NCI-H2196 (cell line): ENCODE data around the gene TOX2.
"Not testable (repeated sequence)": the region's sequence is repeated elsewhere in the genome, so short reads cannot be mapped to it uniquely, and the experiment has no call there.

ENCODE experiments used
- DNase-seq: peaks from one replicate; lab custom pipeline; 2025; ENCODE audit not compliant: unreplicated experiment; lab: John Stamatoyannopoulos, UW

Gene TOX2

DNA sequence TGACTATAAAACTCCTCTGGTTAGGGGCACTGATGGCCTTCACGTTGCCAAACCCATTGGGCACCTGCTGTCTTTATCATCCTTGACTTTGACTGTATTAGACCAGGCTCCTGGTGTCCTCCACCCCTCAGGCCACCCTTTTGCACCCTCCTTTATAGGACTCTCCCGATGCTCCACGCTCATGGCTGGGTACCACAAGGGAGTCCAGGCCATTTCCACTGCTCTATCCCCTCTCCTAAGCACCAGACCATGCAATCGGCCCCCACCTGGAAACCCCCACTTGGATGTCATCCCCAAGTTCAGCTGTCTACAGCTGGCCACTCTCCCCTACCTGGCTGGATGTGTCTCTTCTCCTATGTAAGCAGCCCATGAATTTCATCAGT, 115.2 kb downstream of the TOX2 start:
- DNase-seq, result no peak

DNA sequence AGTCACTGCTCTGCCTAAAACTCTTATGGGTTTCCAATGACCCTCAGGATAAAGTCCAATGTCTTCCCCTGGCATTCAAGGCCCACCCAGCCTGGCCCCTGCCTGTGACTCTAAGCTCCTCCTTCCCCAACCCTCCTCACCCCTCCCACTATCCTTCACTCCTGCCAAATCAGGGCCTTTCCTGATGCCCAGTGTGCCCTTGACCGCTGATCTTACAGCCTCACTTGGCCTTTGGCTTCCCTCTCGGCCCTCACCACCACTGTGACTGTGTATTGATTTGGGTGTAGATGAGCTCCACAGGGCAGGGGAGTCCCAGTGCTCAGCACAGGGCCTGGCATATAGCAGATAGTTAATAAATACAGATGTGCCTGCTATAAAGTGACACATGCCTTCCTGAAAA, 115.7 kb downstream of the TOX2 start:
- no peak for DNase-seq

DNA sequence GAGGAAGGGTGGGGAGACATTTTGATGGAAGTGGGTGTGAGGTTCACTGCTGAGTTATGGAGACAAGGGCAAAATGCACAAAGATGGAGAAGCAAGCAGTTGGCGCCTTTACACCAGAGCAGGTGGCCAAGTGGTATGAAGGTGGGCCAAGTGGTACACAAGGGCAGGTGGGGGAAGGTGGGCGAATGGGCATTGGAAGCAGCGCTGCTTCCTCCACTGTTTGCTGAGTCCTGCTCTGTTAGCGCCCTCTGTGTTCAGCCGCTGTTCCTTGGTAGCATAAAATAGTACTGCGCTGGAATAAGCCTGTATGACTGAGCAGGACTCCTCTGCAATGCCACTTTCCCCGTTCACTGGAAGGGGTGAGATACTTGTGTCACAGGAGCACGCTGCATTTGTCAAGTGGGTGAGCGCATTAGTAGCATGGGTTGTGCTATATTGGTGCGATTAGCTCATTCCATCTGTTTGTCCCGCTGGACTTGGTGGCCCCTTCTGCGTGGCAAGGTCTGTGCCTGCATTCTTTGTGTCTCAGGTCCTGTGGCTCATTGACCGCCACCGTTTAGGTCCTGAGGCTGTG, 116.4 kb downstream of the TOX2 start:
- no peak for DNase-seq

DNA sequence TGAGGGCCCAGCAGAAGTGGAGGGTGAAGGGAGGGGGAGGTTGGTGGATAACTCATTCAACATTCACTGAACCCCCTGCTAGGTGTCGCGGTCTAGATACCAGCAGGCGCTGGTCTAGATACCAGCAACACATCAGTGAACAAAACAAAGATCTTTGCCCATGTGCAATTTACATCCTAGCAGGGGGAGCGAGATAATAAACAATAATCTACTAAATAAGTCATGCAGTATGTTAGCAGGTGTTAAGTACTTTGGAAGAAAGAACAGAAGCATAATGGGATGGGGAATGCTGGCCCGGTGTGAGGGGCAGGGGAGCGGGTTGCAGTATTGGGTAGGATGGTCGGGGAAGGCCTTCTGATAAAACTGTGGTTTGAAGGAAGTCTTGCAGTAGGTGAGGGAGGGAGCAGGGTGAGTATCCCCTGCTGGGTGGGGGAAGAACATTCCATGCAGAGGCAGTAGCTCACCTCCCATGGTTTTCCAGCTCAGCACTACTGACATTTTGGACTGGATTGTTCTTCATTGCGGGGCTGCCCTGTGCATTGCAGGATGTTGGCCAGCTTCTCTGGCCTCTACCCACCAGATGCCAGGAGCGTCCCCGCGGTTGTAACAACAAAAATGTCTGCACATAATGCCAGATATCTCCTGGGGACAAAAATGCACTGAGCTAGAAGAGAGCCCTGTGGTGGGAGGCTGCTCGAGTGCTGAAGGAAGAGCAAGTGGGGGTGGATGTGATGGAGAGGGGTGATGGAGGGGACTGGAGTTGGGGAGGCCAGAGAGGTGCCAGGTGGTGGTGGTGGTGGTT, 117.3 kb downstream of the TOX2 start:
- DNase-seq, result no peak

DNA sequence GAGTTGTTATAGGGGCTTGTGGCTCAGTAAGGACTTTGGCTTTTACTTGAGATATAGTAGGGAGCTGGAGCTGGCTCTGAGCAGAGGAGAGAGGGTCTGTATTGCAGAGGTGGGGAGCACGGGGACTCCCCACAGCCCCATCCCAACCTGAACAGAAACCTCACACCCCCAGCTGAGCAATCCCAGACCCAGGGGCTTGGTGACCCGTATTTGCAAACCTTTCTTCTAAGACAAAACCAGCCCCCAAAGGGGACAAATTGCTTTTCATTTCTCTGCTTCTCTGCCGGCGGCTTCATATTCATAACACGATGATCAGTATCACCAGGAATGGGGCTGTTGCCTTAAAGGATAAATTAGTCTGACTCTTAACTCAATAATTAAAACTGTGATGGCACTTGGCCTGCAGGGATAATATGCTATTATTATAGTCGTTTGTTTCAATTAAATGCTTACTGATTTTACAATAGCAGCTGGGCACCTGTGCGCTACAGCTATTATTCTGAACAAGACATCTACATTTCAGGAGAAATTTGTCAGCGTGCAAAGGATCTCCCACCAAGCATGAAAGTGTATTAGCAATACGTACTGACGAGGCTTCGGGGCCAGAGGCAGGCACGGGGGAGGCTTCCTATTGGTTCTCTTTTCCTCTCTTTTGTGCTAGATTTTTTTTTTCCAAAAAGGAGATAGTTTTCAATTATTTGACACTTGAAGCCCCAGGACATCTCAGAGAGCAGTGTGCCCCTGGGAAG, 118.1 kb downstream of the TOX2 start:
- DNase-seq, result no peak

DNA sequence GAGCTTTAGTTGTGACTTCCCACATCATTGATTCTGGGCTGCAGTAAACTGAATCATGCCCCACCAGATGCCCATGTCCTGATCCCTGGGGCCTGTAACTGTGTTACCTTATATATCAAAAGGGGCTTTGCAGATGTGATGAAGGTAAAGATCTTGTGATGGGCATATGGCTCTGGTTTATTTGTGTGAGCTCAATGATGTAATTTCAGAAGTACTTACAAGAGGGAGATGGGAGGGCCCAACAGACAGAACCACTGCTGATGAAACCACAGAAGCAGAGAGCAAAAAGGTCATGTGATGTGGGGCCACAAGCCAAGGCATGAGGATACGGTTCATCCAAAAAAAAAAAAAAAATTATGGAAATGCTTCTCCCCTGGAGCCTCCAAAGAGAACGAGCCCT, 118.7 kb downstream of the TOX2 start:
- no peak for DNase-seq

DNA sequence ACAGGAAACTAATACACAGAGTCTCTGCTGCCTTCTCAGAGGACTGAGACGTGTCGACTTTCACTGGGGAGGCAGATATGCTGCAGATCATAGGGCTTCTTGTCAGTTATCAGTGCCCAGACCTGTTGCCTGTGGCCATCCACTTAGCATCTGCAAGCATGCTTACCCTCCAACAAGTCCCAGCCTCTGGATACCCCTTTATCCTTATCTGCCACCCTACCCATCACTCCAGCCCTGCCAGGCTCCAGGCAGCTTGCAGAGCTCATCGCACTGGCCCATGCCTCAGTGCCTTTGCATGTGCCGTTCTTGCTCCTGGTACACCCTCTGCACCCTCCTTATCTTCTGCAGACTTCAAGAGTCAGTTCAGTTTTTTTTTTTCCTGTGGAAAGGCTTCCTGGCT, 119.2 kb downstream of the TOX2 start:
- no peak for DNase-seq

DNA sequence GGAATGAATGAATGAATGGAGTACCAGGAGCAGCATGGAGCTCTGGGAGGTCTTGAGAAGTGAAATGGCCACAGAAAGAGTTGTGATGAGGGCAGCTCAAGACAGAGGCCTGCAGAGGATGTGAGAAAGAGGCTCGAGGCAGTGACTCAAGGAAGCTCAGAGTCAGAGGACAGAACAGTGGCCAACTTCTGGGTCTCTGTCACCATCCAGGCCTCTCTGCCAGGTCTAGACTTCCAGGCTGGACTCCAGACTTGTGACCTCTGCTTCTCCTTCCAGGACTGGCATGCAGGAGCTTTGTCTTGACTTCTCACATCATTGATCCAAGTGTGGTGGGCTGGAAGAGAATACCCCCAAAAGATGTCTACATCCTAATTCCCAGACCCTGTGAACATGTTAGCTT, 119.8 kb downstream of the TOX2 start:
- no peak for DNase-seq

DNA sequence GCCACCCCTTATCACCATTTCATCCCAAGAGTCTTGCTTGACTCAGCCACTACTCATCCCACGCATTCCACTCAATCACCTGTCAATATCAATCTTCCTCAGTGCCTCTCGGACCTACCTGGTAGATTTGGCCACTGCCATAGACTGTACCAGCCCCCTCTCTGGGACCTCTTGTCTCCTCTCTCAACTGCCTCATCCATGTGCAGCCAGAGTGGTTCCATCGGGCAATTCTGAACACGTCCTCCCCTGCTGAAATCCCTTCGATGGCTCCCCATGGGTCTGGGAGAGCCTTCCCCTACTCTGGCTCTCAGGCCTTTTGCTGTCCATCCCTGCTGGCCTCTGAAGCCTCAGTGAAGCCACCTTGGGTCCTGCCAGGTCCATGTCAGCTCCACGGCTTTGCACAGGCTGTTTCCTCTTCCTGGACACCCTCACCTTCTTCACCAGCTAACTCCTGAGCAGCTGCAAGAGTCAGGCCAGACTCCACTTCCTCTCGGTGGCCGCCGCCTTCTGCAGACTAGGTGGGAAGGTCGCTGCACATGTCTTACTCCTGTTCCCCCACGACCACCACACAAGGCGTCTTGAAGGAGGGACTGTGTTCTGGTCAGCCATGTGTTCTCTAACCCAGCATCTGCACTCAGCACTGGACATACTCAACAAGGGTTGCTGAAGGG, 120.4 kb downstream of the TOX2 start:
- no peak for DNase-seq

DNA sequence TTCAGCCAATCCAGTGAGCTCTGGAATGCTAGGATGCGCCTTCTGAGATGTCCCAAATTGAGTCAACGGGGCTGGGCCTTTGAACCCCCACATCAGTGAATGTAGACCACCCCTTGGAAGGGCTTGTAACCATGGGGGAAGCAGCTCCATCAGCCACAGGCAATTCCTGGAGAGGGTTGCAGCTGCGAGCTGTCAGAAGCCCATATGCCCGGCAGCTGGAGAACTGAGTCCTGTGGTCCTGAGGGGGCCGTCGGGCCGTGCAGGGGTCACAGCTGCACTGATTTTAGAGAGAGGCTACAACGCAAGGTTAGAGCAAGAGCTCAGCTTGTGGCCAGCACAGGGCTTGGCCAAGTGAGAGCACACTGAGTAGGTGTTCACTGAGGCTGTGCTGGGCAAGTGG, 121.3 kb downstream of the TOX2 start:
- no peak for DNase-seq

DNA sequence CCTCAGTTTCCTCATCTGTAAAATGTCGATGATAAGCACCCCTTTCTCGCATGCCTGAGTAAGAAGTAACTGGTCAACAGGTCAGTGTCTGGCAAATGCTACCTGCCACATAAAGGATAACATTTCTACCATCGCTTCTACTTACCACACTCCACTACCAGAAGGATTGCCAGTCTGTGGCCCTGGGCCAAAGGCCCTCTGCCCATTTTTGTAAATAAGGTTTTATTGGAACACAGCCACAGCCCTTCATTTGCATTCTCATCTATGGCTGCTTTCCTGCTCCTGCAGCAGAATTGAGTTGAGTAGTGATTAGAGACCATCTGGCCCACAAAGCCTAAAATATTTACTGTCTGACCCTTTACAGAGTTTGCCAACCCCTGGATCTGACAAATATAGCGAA, 121.8 kb downstream of the TOX2 start:
- DNase-seq, result peak; percentile 25

DNA sequence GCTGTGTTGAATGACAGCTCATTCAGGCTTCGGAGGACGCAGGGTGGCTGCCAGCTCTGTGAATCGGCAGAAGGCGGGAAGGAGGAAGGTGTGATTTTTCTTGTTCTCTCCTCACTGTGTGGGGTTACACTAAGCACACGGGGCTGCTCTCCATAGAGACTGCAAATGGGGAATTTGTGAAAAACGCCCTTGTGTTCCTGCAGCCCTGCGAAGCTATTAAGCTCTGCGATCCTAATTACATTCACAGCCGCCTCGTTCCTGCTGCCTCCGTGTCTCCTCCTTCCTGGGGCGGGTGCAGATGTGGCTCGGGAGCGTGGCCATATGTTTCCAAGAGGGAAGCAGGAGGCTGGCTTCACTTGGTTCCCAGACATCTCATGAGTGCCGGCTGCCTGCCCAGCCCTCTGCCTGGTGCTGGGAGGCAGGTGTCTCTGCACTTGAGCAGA, 124.0 kb downstream of the TOX2 start:
- DNase-seq, result no peak

DNA sequence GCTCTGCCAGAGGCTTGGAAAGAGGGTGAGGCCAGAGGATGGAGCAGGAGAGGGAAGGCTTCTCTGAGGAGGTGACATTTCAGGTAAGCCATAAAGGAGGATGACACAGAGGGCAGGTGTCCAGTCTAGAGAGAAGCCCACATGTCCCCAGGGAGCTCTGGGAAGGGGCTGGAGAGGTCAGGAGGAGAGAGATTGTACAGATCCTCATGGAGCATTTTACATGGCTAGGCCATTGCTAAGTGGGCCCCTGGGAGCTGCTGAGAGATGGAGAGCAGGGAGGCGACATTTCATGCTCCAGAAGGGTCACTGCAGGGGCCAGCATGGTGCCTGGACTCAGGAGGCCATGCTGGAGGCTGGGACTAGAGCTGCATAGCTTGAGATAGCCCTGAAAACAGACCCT, 124.5 kb downstream of the TOX2 start:
- DNase-seq, result no peak

DNA sequence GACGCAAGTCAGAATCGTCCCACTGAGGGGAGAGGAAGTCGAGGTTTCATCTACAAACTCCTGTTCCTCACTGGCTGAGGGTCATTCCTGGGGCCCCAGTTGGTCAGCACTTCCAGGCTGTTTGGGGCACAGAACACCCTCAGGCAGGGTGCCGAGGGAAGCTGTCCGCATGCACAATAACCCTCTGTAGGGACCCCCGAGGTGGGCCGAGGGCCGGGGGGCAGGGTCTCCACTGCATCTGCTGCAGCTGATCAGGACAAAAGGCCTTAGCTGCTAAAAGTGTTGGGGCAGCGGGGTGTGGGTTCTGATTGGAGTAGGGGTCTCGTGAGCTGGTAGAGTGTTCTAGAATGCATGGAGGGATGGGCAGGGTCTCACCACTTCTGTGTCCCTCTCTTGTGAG, 125.1 kb downstream of the TOX2 start:
- DNase-seq, result no peak

DNA sequence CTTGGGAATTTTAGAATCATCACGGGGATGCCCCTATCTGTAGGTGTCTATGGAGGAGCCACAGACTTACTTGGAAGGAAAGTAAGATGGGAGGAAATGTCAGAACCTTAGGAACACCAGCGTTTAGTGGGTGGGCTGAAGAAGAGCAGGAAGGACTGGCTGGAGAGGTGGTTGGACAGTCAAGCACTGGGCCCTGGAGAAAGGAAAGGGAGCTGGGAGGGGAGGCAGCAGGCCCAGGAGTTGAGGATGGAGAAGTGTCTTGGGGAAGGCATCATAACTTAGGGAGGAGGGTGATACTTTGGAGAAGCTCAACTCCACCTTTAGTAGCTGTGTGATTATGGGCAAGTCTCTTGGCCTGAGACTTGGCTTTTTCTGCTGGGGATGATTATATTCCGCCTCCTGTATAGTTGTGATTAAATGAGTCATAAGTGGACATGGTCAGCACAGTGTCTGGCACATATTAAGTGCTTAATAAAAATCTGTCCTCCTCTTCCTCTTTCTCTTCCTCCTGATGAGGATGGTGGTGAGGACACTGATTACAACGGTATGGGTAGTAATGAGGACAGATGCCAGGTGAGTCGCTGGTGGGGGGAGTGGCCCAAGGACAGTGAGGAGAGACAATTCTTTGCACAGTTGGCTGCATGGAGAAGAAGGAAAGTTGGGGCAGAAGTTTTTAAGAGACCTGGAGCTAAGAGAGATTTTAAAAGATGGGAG, 125.7 kb downstream of the TOX2 start:
- DNase-seq, result no peak

DNA sequence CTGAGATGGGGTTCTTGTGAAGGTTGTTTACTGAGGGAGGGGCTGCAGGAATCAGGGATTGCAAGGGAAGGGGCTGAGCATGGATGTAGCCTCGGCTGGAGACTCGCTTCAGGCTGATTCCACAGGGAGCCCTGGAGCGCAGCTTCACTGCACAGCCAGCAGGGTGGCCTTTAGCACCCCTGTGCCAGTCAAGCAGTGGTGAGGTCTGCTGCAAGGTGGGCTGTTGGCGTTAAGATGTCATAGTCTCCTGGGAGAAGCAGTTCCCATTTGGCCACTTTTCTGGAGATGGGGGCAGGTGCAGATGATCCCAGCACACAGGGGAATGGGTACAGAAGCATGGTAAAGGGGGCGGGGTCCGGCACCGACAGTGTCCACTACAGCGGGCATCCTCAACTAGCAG, 126.3 kb downstream of the TOX2 start:
- no peak for DNase-seq

DNA sequence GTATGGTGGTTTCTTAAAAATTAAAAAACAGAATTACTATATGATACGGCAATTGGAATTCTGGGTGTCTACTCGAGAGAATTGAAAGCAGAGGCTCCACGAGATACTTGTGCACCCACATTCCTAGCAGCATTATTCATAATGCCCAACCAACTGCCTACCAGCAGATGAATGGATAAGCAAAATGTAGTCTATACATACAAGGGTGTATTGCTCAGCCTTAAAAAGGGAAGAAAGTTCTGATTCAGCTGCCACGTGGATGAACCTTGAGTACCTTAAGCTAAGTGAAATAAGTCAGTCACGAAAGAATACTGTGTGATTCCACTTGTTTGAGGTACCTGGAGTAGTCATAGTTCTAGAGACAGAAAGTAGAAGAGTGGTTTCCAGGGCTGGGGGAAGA, 130.1 kb downstream of the TOX2 start:
- not testable (repeated sequence) for DNase-seq

DNA sequence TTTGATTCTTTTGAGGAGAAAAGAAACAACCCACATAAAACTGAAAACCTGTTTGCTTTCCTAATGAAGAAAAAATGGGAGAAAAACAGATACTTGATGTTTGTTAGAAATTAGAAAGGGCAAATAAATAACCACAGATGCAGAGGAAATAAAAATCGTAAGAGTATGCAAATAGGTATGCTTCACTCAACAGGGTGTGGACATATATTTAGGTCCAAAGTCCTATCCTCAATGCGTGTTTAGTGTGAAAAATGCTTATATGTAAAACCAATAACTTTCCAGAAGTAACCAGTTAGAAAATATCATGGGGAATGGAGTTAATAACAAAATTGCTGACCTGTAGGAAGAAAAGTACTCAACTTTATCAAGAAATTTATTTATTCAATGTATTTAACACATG, 135.7 kb downstream of the TOX2 start:
- no peak for DNase-seq

DNA sequence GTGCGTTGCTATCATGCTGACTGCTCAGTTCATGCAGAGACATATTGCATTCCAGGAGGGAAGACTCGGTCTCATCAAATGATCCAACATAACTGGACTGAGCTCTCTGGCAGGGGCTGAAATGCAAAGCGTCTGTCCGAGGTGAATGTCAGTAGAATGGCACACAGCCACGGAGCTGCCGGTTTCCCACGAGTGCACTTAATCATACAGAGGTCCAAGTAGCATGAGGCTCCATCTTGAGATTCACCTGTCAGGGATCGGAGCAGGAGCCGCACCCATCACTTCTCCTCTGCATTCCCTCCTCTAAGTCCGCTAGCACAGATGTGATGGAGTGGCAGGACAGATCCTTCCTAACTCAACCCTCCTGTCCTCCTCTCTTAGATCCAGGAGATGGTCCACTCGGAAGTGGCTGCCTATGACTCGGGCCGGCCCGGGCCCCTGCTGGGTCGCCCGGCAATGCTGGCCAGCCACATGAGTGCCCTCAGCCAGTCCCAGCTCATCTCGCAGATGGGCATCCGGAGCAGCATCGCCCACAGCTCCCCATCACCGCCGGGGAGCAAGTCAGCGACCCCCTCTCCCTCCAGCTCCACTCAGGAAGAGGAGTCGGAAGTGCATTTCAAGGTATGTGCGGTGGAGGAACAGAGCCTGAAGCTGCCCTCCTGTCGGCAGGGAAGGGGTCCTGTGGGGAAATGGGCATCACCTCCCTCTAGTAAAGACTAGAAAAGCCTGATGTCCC, 136.4 kb downstream of the TOX2 start:
- DNase-seq, result no peak

DNA sequence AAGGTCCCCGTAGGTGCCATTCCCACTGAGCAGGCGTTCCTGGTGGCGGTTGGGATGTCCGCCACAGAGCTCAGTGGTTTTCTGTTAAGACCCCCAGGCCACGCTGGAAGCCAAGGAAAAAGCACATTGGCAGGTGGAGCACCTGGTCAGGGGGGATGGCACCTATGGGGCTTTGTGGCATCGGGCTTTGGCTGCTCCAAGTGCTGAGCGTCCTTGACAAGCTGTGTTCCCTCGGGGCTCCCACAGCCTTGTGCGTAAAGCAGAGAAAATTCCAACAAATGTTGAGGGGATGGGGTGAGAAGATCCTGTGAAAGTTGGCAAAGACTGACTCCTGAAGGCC, 137.0 kb downstream of the TOX2 start:
- DNase-seq, result no peak

DNA sequence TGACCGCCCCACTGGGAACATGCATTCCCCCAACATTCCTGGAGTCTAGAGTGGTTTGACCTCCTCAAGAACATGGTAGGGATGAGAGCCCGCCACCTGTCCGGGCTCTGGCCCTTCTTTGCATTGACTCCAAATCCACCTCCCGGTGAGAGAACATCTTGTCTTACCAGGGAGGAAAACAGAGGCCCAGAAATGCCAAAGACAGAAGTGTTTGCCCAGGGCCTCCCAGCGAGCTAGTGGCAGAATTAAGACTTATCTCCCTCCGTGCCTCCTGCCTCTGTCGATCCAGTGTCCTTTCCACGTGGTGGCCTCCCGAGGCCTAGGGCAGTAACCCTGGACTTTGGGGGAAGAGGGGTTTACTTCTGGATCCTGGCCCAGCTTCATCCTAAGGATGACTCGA, 137.5 kb downstream of the TOX2 start:
- no peak for DNase-seq
